ENCODE data around the gene CTNNA2.

Gene CTNNA2

GRCh38 chr2:79612999-79613398 lies 100.1 kb downstream of the CTNNA2 start:
- DNase-seq (ENCODE audit: low read depth) = no peak

- no peak for DNase-seq (ENCODE audit: low read depth)
Measured at GRCh38 chr2:79619442-79619841, 106.6 kb downstream of the CTNNA2 start.

GRCh38 chr2:79619976-79620375 lies 107.1 kb downstream of the CTNNA2 start:
- peak; percentile 17 for DNase-seq (ENCODE audit: low read depth)

- no peak for DNase-seq (ENCODE audit: low read depth)
Measured at GRCh38 chr2:79620679-79621078, 107.8 kb downstream of the CTNNA2 start.

GRCh38 chr2:79621252-79621651 lies 108.4 kb downstream of the CTNNA2 start:
- DNase-seq (ENCODE audit: low read depth) = no peak

GRCh38 chr2:79621755-79622154 lies 108.9 kb downstream of the CTNNA2 start:
- DNase-seq (ENCODE audit: low read depth) = no peak

- DNase-seq (ENCODE audit: low read depth) = peak; percentile 41
Measured at GRCh38 chr2:79622508-79622907, 109.7 kb downstream of the CTNNA2 start.

- no peak for DNase-seq (ENCODE audit: low read depth)
Measured at GRCh38 chr2:79627237-79627636, 114.4 kb downstream of the CTNNA2 start.

- DNase-seq (ENCODE audit: low read depth) = no peak
Measured at GRCh38 chr2:79630060-79630459, 117.2 kb downstream of the CTNNA2 start.

GRCh38 chr2:79630972-79631557 lies 118.2 kb downstream of the CTNNA2 start:
- DNase-seq (ENCODE audit: low read depth) = no peak

- DNase-seq (ENCODE audit: low read depth) = no peak
Measured at GRCh38 chr2:79638410-79638809, 125.6 kb downstream of the CTNNA2 start.

- no peak for DNase-seq (ENCODE audit: low read depth)
Measured at GRCh38 chr2:79638954-79639353, 126.1 kb downstream of the CTNNA2 start.

GRCh38 chr2:79640001-79640400 lies 127.2 kb downstream of the CTNNA2 start:
- DNase-seq (ENCODE audit: low read depth) = no peak

GRCh38 chr2:79649531-79649930 lies 136.7 kb downstream of the CTNNA2 start:
- DNase-seq (ENCODE audit: low read depth) = no peak

GRCh38 chr2:79660557-79660956 lies 147.7 kb downstream of the CTNNA2 start:
- no peak for DNase-seq (ENCODE audit: low read depth)

GRCh38 chr2:79665091-79665490 lies 152.2 kb downstream of the CTNNA2 start:
- no peak for DNase-seq (ENCODE audit: low read depth)

GRCh38 chr2:79666430-79666829 lies 153.6 kb downstream of the CTNNA2 start:
- DNase-seq (ENCODE audit: low read depth) = no peak

GRCh38 chr2:79669714-79670113 lies 156.9 kb downstream of the CTNNA2 start:
- DNase-seq (ENCODE audit: low read depth) = no peak

- DNase-seq (ENCODE audit: low read depth) = no peak
Measured at GRCh38 chr2:79670198-79670597, 157.3 kb downstream of the CTNNA2 start.

GRCh38 chr2:79686884-79687283 lies 174.0 kb downstream of the CTNNA2 start:
- no peak for DNase-seq (ENCODE audit: low read depth)

GRCh38 chr2:79695248-79695647 lies 182.4 kb downstream of the CTNNA2 start:
- DNase-seq (ENCODE audit: low read depth) = no peak

- DNase-seq (ENCODE audit: low read depth) = no peak
Measured at GRCh38 chr2:79697200-79697599, 184.3 kb downstream of the CTNNA2 start.

- no peak for DNase-seq (ENCODE audit: low read depth)
Measured at GRCh38 chr2:79700651-79701050, 187.8 kb downstream of the CTNNA2 start.

- DNase-seq (ENCODE audit: low read depth) = no peak
Measured at GRCh38 chr2:79702905-79703304, 190.1 kb downstream of the CTNNA2 start.

GRCh38 chr2:79711098-79711497 lies 198.2 kb downstream of the CTNNA2 start:
- no peak for DNase-seq (ENCODE audit: low read depth)

All from GM04503 (cell line).